ENCODE data around the gene EFNB1. TPM values are rescaled to one million over a fixed set of nuclear protein-coding genes. Genes with fewer than 3 reads are reported as not detected.
"Not testable (repeated sequence)": the region's sequence is repeated elsewhere in the genome, so short reads cannot be mapped to it uniquely, and the experiment has no call there.

EFNB1 gene
- total and polyA plus RNA-seq, 4 donors, result 30.4 to 58.7 (median 40.4) TPM

GRCh38 chrX:68789966-68790365, 38.9 kb upstream of the EFNB1 start:
- 67 to 81% methylated on average over 3 of the region's 3 CpGs for WGBS, 2 donors
- Histone ChIP-seq H3K27me3 (ENCODE audit: control insufficient read depth in 3 of 3, insufficient read depth in 3 of 3, low read length in 2 of 3) (peaks cover 0 to 5% (median 3%) of the 10 kb centered on the region in 3 donors), H3K9ac (ENCODE audit: insufficient read depth in 1 of 2, low read length in 2 of 2) (no peak overlapping the region), H3K4me3 (no peak overlapping the region), H3K4me1 (ENCODE audit: control insufficient read depth in 5 of 5, insufficient read depth in 5 of 5, low read length in 5 of 5) (peaks cover 0 to 2% (median 0%) of the 10 kb centered on the region in 5 donors), H3K36me3 (ENCODE audit: control insufficient read depth in 4 of 4, insufficient read depth in 4 of 4, low read length in 4 of 4) (no peaks in the 10 kb centered on the region), H3K27ac (ENCODE audit: low read depth in 1 of 2, low read length in 1 of 2) (no peak overlapping the region), H3K9me3 (ENCODE audit: control insufficient read depth in 4 of 4, insufficient read depth in 3 of 4, low read length in 3 of 4) (peaks cover 0 to 6% (median 0%) of the 10 kb centered on the region in 4 donors)
- no peak for DNase-seq
- TF ChIP-seq CTCF (IDR thresholded peaks at IDR 0.05; ENCODE audit: control extremely low read depth, extremely low read depth), result no peak
- ATAC-seq (ENCODE audit: insufficient read depth, low FRiP score), result no peak

GRCh38 chrX:68792083-68792482, 36.7 kb upstream of the EFNB1 start:
- no peak overlapping the region for H3K9ac ChIP-seq (ENCODE audit: insufficient read depth in 1 of 2, low read length in 2 of 2)
- 79 to 100% methylated on average over 1 of the region's 1 CpG for WGBS, 2 donors
- TF ChIP-seq CTCF (IDR thresholded peaks at IDR 0.05; ENCODE audit: control extremely low read depth, extremely low read depth), result no peak

GRCh38 chrX:68794461-68794860, 34.4 kb upstream of the EFNB1 start:
- Histone ChIP-seq H3K36me3 (ENCODE audit: control insufficient read depth in 4 of 4, insufficient read depth in 4 of 4, low read length in 4 of 4) (no peaks in the 10 kb centered on the region), H3K9me3 (ENCODE audit: control insufficient read depth in 4 of 4, insufficient read depth in 3 of 4, low read length in 3 of 4) (peaks cover 0 to 11% (median 2%) of the 10 kb centered on the region in 4 donors), H3K27me3 (ENCODE audit: control insufficient read depth in 3 of 3, insufficient read depth in 3 of 3, low read length in 2 of 3) (peaks cover 0 to 3% (median 3%) of the 10 kb centered on the region in 3 donors), H3K9ac (ENCODE audit: insufficient read depth in 1 of 2, low read length in 2 of 2) (no peak overlapping the region), H3K4me3 (no peak overlapping the region), H3K27ac (ENCODE audit: low read depth in 1 of 2, low read length in 1 of 2) (no peak overlapping the region), H3K4me1 (ENCODE audit: control insufficient read depth in 5 of 5, insufficient read depth in 5 of 5, low read length in 5 of 5) (peaks cover 0 to 2% (median 0%) of the 10 kb centered on the region in 5 donors)
- ATAC-seq (ENCODE audit: insufficient read depth, low FRiP score) (no peak), DNase-seq (no peak)
- 78 to 93% methylated on average over 4 of the region's 4 CpGs for WGBS, 2 donors
- TF ChIP-seq CTCF (IDR thresholded peaks at IDR 0.05; ENCODE audit: control extremely low read depth, extremely low read depth), result no peak

More at GRCh38 chrX:68792083-68792482, 36.7 kb upstream of the EFNB1 start:
- Histone ChIP-seq H3K4me1 (ENCODE audit: control insufficient read depth in 5 of 5, insufficient read depth in 5 of 5, low read length in 5 of 5) (peaks cover 0 to 2% (median 0%) of the 10 kb centered on the region in 5 donors), H3K27ac (ENCODE audit: low read depth in 1 of 2, low read length in 1 of 2) (no peak overlapping the region), H3K4me3 (no peak overlapping the region), H3K36me3 (ENCODE audit: control insufficient read depth in 4 of 4, insufficient read depth in 4 of 4, low read length in 4 of 4) (no peaks in the 10 kb centered on the region), H3K9me3 (ENCODE audit: control insufficient read depth in 4 of 4, insufficient read depth in 3 of 4, low read length in 3 of 4) (peaks cover 0 to 6% (median 0%) of the 10 kb centered on the region in 4 donors), H3K27me3 (ENCODE audit: control insufficient read depth in 3 of 3, insufficient read depth in 3 of 3, low read length in 2 of 3) (peaks cover 0 to 5% (median 3%) of the 10 kb centered on the region in 3 donors)
- DNase-seq, result no peak
- ATAC-seq (ENCODE audit: insufficient read depth, low FRiP score), result no peak

- TF ChIP-seq CTCF (IDR thresholded peaks at IDR 0.05; ENCODE audit: control extremely low read depth, extremely low read depth), result no peak
Observed at GRCh38 chrX:68795741-68796140, 33.1 kb upstream of the EFNB1 start.

GRCh38 chrX:68798400-68798799, 30.4 kb upstream of the EFNB1 start:
- H3K27ac ChIP-seq (ENCODE audit: low read depth in 1 of 2, low read length in 1 of 2); H3K9me3 ChIP-seq (ENCODE audit: control insufficient read depth in 4 of 4, insufficient read depth in 3 of 4, low read length in 3 of 4); H3K27me3 ChIP-seq (ENCODE audit: control insufficient read depth in 3 of 3, insufficient read depth in 3 of 3, low read length in 2 of 3); H3K4me1 ChIP-seq (ENCODE audit: control insufficient read depth in 5 of 5, insufficient read depth in 5 of 5, low read length in 5 of 5); H3K36me3 ChIP-seq (ENCODE audit: control insufficient read depth in 4 of 4, insufficient read depth in 4 of 4, low read length in 4 of 4); H3K9ac ChIP-seq (ENCODE audit: insufficient read depth in 1 of 2, low read length in 2 of 2); DNase-seq; H3K4me3 ChIP-seq; ATAC-seq (ENCODE audit: insufficient read depth, low FRiP score): not testable (repeated sequence)

More at GRCh38 chrX:68795741-68796140, 33.1 kb upstream of the EFNB1 start:
- ATAC-seq (ENCODE audit: insufficient read depth, low FRiP score), result no peak
- Histone ChIP-seq H3K9ac (ENCODE audit: insufficient read depth in 1 of 2, low read length in 2 of 2) (no peak overlapping the region), H3K9me3 (ENCODE audit: control insufficient read depth in 4 of 4, insufficient read depth in 3 of 4, low read length in 3 of 4) (peaks cover 0 to 12% (median 2%) of the 10 kb centered on the region in 4 donors), H3K27me3 (ENCODE audit: control insufficient read depth in 3 of 3, insufficient read depth in 3 of 3, low read length in 2 of 3) (no peaks in the 10 kb centered on the region), H3K36me3 (ENCODE audit: control insufficient read depth in 4 of 4, insufficient read depth in 4 of 4, low read length in 4 of 4) (no peaks in the 10 kb centered on the region), H3K4me3 (no peak overlapping the region), H3K4me1 (ENCODE audit: control insufficient read depth in 5 of 5, insufficient read depth in 5 of 5, low read length in 5 of 5) (no peaks in the 10 kb centered on the region), H3K27ac (ENCODE audit: low read depth in 1 of 2, low read length in 1 of 2) (no peak overlapping the region)
- DNase-seq, result no peak
- WGBS, 2 donors, result 75 to 98% methylated on average over 3 of the region's 3 CpGs
